C4-2B (cell line): ENCODE results near the gene PINK1.
"Not testable (repeated sequence)": the region's sequence is repeated elsewhere in the genome, so short reads cannot be mapped to it uniquely, and the experiment has no call there.

Experiments used
- H3K27ac ChIP-seq: fragments of 450-650 bp; 2 replicates; pipeline ENCODE4 v1.5.1; 2017
- ZFX ChIP-seq: fragments of 450-650 bp; IDR thresholded peaks from 2 replicates; pipeline ENCODE4 v1.6.1; 2017
- TF ChIP-seq, protein P1 (sequence below): fragments of 450-650 bp; conservative IDR thresholded peaks from 2 replicates; pipeline ENCODE4 v1.5.1; 2017; ENCODE audit warnings: mild to moderate bottlenecking

The PINK1 gene

DNA sequence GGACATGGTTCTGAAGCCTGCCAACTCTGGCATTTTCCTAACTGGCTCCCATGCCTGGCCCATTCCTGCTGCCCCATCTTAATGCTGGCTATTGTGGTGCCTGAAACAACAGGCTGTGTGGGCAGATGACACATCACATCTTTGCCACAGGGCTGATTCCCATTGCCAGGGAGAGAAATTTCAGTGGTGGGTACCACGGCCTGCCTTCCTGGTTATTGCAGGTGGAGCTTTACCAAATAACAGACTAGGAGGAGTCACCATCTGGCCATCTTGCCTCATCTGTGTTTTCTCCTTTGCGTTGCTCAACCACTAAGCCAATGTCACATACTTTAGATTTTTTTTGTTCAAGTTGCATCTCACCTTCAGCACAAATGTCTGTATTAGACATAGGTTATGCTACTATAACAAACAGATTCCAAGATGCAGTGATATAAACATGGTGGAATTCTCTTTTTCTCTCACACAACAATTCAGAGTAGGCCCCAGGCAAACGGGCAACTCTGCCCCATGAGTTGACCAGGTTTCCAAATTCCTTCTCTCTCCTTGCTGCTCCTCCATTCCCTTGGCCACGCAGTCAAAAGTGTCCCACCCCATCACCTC lies 30.3 kb upstream of the PINK1 start:
- TF ChIP-seq ZFX: no peak
- TF ChIP-seq, protein P1, sequence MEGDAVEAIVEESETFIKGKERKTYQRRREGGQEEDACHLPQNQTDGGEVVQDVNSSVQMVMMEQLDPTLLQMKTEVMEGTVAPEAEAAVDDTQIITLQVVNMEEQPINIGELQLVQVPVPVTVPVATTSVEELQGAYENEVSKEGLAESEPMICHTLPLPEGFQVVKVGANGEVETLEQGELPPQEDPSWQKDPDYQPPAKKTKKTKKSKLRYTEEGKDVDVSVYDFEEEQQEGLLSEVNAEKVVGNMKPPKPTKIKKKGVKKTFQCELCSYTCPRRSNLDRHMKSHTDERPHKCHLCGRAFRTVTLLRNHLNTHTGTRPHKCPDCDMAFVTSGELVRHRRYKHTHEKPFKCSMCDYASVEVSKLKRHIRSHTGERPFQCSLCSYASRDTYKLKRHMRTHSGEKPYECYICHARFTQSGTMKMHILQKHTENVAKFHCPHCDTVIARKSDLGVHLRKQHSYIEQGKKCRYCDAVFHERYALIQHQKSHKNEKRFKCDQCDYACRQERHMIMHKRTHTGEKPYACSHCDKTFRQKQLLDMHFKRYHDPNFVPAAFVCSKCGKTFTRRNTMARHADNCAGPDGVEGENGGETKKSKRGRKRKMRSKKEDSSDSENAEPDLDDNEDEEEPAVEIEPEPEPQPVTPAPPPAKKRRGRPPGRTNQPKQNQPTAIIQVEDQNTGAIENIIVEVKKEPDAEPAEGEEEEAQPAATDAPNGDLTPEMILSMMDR: no peak
- no peak overlapping the region for H3K27ac ChIP-seq

DNA sequence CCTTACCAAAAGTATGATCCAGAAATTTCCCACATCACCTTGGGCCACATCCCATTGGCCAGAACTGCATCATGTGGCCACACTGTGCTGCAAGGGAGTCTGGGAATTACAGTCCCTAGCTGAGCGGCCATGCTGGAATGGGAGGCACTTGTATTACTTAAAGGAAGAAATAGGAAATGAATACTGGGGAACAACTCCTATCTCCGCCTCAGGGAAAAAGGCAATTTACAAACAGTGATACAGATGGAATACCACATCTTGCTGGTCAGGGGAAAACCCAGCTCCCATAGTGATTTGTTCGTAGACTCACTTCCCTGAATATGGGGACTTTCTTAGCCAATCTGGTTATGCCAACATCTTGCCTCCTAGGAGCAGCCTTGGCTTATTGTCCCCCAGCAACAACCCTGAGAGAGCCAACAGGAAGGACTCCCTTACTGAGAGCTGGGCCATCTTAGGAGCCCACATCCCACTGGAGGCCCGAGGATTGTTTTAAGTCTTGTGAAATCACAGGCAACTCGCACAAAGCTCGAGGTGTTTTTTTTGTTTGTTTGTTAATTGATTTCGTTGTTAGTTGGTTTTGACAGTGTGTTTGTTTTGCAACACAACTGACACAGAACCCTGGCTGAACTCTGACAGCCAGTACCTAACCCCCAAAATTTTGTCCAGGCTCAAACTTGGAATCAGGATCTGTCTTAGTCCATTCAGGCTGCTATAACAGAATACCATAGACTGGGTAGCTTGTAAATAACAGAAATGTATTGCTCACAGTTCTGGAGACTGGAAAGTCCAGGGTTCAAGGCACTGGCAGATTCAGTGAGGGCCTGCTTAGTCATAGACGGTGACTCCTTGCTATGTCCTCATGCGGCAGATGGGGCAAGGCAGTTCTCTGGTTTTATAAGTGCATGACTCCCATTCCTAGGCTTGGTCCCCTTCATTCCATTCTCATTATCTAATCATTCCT lies 29.5 kb upstream of the PINK1 start:
- no peak for TF ChIP-seq ZFX
- TF ChIP-seq, protein P1: no peak

DNA sequence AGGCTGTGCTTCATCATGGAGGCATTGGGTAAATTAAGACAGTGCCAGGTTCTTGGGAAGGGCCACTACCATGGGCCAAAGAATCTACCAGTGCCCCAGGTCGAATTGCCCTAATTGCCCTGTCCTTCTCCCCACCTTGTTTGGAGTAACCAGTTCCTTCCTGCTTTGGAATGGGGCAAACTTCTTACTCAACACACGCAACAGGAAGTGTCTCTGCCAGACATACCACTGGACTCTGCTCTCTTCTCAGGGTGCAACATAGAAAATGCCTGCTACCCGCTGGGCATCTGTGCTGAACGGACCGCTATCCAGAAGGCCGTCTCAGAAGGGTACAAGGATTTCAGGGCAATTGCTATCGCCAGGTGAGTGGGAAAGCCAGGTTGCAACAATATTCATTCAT lies 28.6 kb upstream of the PINK1 start:
- no peak overlapping the region for H3K27ac ChIP-seq

More for the DNA sequence above, 29.5 kb upstream of the PINK1 start:
- H3K27ac ChIP-seq: no peak overlapping the region

DNA sequence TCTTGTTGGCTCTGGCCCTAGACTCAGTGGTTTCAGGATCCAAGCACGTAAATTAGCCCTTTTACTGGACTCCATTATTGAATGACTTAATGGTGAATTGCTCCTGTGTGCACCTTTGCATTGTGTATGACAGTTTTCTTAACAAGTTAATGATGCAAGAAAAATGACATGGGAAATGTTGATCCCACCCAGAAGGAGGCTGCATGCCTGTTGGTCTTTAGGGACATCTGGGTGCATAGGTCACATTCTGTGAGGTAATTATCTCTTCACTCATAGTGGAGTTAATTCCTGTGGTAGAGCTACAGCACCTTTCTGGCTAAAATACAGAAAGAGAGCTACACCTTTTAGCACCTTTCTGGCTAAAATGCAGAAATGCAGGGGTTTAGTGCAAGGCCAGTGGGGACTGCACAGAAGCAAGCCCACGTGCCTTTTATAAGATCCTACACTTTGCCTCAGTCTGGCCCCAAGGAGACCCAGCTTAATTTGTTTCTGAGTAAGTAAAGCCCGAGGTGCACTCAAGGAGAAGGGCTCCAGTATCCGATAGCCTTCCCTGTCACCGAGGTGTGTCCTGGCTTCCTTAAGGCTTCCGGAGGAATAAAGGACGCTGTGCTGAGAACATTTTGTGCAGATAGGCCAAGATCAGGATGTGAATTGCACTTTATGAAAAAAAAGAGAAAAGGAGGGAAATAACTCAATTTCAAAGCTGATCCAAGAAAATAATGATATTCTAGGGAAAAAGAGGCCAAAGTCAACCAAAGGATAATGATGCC lies 26.3 kb upstream of the PINK1 start:
- H3K27ac ChIP-seq: not testable (repeated sequence)

More for the DNA sequence above, 28.6 kb upstream of the PINK1 start:
- TF ChIP-seq ZFX: no peak

DNA sequence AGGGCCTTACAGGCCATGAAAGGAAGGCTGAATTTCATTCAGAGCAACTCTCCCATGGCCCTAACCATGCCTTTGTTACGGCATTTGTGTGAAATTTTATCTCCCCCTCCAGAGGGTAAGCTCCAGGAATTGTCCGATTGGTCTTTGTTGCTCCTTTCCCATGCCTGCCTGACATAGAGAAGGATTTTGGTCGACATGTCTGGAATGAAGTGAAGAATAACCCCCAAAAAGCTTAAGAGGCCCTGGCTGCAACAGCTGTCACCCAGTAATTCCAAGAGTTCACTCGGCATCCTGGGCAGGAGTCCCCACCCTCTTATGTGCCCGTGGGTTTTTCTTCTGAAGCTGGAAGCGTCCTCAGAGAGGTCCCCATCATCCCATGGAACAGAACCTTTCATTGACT lies 23.7 kb upstream of the PINK1 start:
- no peak for TF ChIP-seq ZFX
- TF ChIP-seq, protein P1: no peak
- no peak overlapping the region for H3K27ac ChIP-seq

DNA sequence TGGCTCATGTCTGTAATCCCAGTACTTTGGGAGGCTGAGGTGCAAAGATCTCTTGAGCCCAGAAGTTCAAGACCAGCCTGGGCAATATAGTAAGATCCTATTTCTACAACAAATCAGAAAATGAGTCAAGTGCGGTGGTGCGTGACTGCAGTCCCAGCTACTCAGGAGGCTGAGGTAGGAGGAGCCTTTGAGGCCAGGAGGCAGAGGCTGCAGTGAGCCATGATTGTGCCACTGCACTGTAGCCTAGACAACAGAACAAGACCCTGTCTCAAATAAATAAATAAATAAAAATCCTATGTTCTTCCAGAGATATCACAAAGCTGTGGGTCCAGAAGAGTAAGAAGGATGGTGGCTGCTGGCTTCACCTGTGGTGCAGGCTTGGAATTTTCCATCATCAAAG lies 22.3 kb upstream of the PINK1 start:
- H3K27ac ChIP-seq: no peak overlapping the region
- TF ChIP-seq, protein P1: no peak
- TF ChIP-seq ZFX: no peak

DNA sequence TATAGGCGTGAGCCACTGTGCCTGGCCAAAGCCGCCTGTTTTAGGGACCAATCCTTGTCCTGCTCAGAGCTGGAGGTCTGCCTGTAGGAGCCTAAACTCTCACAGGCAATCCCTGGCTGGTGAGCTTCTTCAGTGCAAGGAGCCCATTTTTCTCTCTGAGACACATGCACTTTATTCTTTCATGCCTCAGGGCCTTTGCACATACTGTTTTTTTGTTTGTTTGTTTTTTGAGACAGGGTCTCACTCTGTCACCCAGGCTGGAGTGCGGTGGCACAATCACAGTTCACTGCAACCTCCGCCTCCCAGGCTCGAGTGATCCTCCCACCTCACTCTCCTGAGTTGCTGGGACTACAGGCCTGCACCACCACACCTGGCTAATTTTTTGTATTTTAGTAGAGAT lies 21.6 kb upstream of the PINK1 start:
- no peak overlapping the region for H3K27ac ChIP-seq
- TF ChIP-seq, protein P1: no peak
- no peak for TF ChIP-seq ZFX

DNA sequence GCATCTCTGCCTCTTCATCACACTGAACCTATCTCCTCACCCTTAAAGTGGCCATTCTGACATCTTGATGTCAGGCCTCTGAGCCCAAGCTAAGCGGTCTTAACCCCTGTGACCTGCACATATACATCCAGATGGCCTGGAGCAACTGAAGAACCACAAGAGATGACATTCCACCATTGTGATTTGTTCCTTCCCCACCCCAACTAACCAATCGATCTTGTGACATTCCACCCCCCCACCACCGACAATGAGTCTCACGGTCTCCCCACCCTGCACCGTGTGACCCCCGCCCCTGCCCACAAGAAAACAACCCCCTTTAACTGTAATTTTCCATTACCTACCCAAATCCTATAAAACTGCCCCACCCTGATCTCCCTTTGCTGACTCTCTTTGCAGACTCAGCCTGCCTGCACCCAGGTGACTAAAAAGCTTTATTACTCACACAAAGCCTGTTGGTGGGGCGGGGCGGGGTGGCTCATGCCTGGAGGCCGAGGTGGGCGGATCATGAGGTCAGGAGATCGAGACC lies 21.0 kb upstream of the PINK1 start:
- H3K27ac ChIP-seq: no peak overlapping the region
- no peak for TF ChIP-seq ZFX
- TF ChIP-seq, protein P1: no peak
